K562 (cell line): ENCODE measurements around the gene TRIOBP. TPM values are rescaled to one million over a fixed set of nuclear protein-coding genes. Genes with fewer than 3 reads are reported as not detected.

ENCODE experiments used
- CBX1 ChIP-seq: sonication (generic); IDR thresholded peaks from 2 replicates; pipeline ENCODE4 v1.6.1; 2016; ENCODE audit warnings: antibody characterized with exemption, low read depth, mild to moderate bottlenecking
- CCNT2 ChIP-seq: IDR thresholded peaks from 2 replicates; pipeline ENCODE4 v1.6.1; 2011; ENCODE audit warnings: borderline replicate concordance, low read depth, mild to moderate bottlenecking, moderate library complexity, mixed read lengths, low read length; ENCODE audit not compliant: insufficient read length; ENCODE audit errors: extremely low read depth
- NONO ChIP-seq, 2 experiments: fragments of 200-400 bp in 1 of 2; fragments of 450-650 bp in 1 of 2; formaldehyde crosslinking in 1 of 2; IDR thresholded peaks; 2 replicates each; pipeline ENCODE4 v1.6.1; 2017; ENCODE audit warnings: low read depth in 2 of 2, mild to moderate bottlenecking in 2 of 2, moderate library complexity in 2 of 2, low read length in 1 of 2
- NR4A1 ChIP-seq, 2 experiments: fragments of 250-450 bp in 1 of 2; fragments of 450-650 bp in 1 of 2; sonication (Bioruptor Pico) in 1 of 2; IDR thresholded peaks; 2 replicates each; pipeline versions ENCODE4 v1.4.0 to v1.6.1; 2016 to 2020; ENCODE audit warnings: mild to moderate bottlenecking in 2 of 2, missing compliant biosample characterization in 1 of 2, missing genetic modification characterization in 1 of 2, moderate library complexity in 1 of 2
- RBM14 ChIP-seq: fragments of 200-400 bp; formaldehyde crosslinking; IDR thresholded peaks from 2 replicates; pipeline ENCODE4 v1.6.1; 2018; ENCODE audit warnings: low read depth, mild to moderate bottlenecking, low read length, moderate library complexity, borderline replicate concordance; ENCODE audit not compliant: insufficient read depth
- SIN3A ChIP-seq, 2 experiments: fragments of 150-350 bp in 1 of 2; IDR thresholded peaks; 2 replicates each; pipeline ENCODE4 v1.6.1; 2011 to 2016; ENCODE audit warnings: borderline replicate concordance in 2 of 2, low read depth in 2 of 2, low read length in 2 of 2, mild to moderate bottlenecking in 2 of 2, moderate library complexity in 2 of 2; ENCODE audit not compliant: control insufficient read depth in 1 of 2
- TFAP4 ChIP-seq: sonication (generic); formaldehyde crosslinking; IDR thresholded peaks from 2 replicates; pipeline ENCODE4 v1.8.0; 2022; ENCODE audit warnings: missing genetic modification reagents, mild to moderate bottlenecking, moderate library complexity, borderline replicate concordance
- ZNF57 ChIP-seq: fragments of 450-650 bp; formaldehyde crosslinking; IDR thresholded peaks from 2 replicates; pipeline ENCODE4 v1.4.0; 2020; ENCODE audit warnings: mild to moderate bottlenecking, moderate library complexity
- polyA plus RNA-seq, 8 experiments: library from polyadenylated mRNA; depleted of rRNA in 4 of 8; stranded (reverse) in 5 of 8; unstranded in 3 of 8; fragments of >200 nt; fragmentation: Nextera tagmentation in 2 of 8; fragmentation: Illumina TruSeq in 1 of 8; extraction: Ambion mirVana in 2 of 8; extraction: Trizol in 1 of 8; gene quantifications; 2 replicates each; pipeline versions ENCODE4 v1.2.1 to v1.2.3, GENCODE V29; 2011 to 2014; ENCODE audit warnings: inconsistent platforms in 1 of 8, missing spikeins in 1 of 8
- total RNA-seq, 7 experiments: library from RNA; depleted of rRNA in 6 of 7; stranded (reverse); fragments of >200 nt in 6 of 7; fragmentation: Illumina TruSeq in 2 of 7; extraction: Trizol in 2 of 7; gene quantifications; 2 replicates each; pipeline versions ENCODE4 v1.2.1 to v1.2.3, GENCODE V29; 2011 to 2021; ENCODE audit warnings: low replicate concordance in 1 of 7

TRIOBP gene
- total and polyA plus RNA-seq, 9 of the 15 experiments (the other 6 are each of a cell fraction or from before 2014, with no cell fraction given), result 0.24 to 13.8 (median 5.5) TPM

- TF ChIP-seq CCNT2 (peak; percentile 16), ZNF57 (no peak), SIN3A (IDR thresholded peaks at IDR 0.05; ENCODE audit: borderline replicate concordance in 2 of 2, control insufficient read depth in 1 of 2, low read depth in 2 of 2, low read length in 2 of 2) (peak in 1 of 2 experiments; percentile 68; a peak in 1 of 4 replicates), NONO (IDR thresholded peaks at IDR 0.05; ENCODE audit: low read depth in 2 of 2, low read length in 1 of 2) (0 out of 4 replicates have a peak, but pooled peaks of 1 of the 2 experiments have one; percentile 14), TFAP4 (CRISPR knock-in tag) (peak; percentile 94), CBX1 (0 out of 2 replicates have a peak, but pooled peaks have one; percentile 34), RBM14 (0 out of 2 replicates have a peak, but pooled peaks have one; percentile 53), NR4A1 (CRISPR knock-in tag; IDR thresholded peaks at IDR 0.05) (no peak; the same call in 1 of the 2 replicates), NR4A1 (tag; IDR thresholded peaks at IDR 0.05) (no peak)
Measured at GRCh38 chr22:37802310-37803194, 105.7 kb downstream of the TRIOBP start (continued).
